GM19043 (cell line): Measurements from ENCODE around the gene ASL.
A peak's percentile ranks its signal among the peaks of the same experiment; 100 is the strongest.
"Not testable (repeated sequence)": the region's sequence is repeated elsewhere in the genome, so short reads cannot be mapped to it uniquely, and the experiment has no call there.

Source experiments
- ATAC-seq: cut with Tn5 transposase; IDR thresholded peaks from one replicate; pipeline ENCODE4 v1.9.1; 2021; ENCODE audit warnings: low read depth; ENCODE audit not compliant: unreplicated experiment

The ASL gene

GRCh38 chr7:66075590-66076461 is at the start of gene ASL:
Gene ASL (plus strand): TSS chr7:66075819. CDS start chr7:66076082, 263 bp downstream.
- peak; percentile 99 for ATAC-seq

GRCh38 chr7:66028342-66028741 is 47.3 kb upstream of the ASL start:
- ATAC-seq: not testable (repeated sequence)

GRCh38 chr7:66033471-66034385 is 41.9 kb upstream of the ASL start:
- no peak for ATAC-seq

GRCh38 chr7:66034436-66035010 is 41.1 kb upstream of the ASL start:
- not testable (repeated sequence) for ATAC-seq

GRCh38 chr7:66036382-66036781 is 39.2 kb upstream of the ASL start:
- no peak for ATAC-seq

- no peak for ATAC-seq
These were observed 38.8 kb upstream of the ASL start for GRCh38 chr7:66036788-66037187.

GRCh38 chr7:66039094-66039670 is 36.4 kb upstream of the ASL start:
- peak; percentile 63 for ATAC-seq

GRCh38 chr7:66043681-66044497 is 31.7 kb upstream of the ASL start:
- no peak for ATAC-seq

GRCh38 chr7:66044498-66044854 is 31.1 kb upstream of the ASL start:
- ATAC-seq: not testable (repeated sequence)

- ATAC-seq: no peak
These were observed 28.2 kb upstream of the ASL start for GRCh38 chr7:66047426-66047825.

GRCh38 chr7:66049886-66050285 is 25.7 kb upstream of the ASL start:
- ATAC-seq: not testable (repeated sequence)

- ATAC-seq: no peak
These were observed 25.2 kb upstream of the ASL start for GRCh38 chr7:66050337-66050957.

- no peak for ATAC-seq
These were observed 24.6 kb upstream of the ASL start for GRCh38 chr7:66050990-66051448.

GRCh38 chr7:66052447-66052846 is 23.2 kb upstream of the ASL start:
- ATAC-seq: no peak

- no peak for ATAC-seq
These were observed 21.6 kb upstream of the ASL start for GRCh38 chr7:66054063-66054462.

- peak; percentile 67 for ATAC-seq
These were observed 20.2 kb upstream of the ASL start for GRCh38 chr7:66055321-66055956.

- no peak for ATAC-seq
These were observed 14.8 kb upstream of the ASL start for GRCh38 chr7:66060796-66061195.

GRCh38 chr7:66069732-66070131 is 5.9 kb upstream of the ASL start:
- ATAC-seq: no peak

GRCh38 chr7:66070222-66070621 is 5.4 kb upstream of the ASL start:
- no peak for ATAC-seq
